B cell (primary cell): ENCODE results near the gene COL4A5. TPM values are rescaled to one million over a fixed set of nuclear protein-coding genes. Genes with fewer than 3 reads are reported as not detected.

Experiments
- ATAC-seq: fragments of 200-7000 bp; cut with Tn5 transposase; one replicate; pipeline ENCODE4 v1.10.0; 2021; ENCODE audit warnings: low read depth, mild to moderate bottlenecking, moderate number of reproducible peaks, moderate library complexity
- CTCF ChIA-PET: fragments of 350-600 bp; sonication (Branson Sonifier 250); formaldehyde crosslinking; loops from one replicate; lab custom pipeline; 2021; ENCODE audit warnings: antibody characterized with exemption, inconsistent platforms; lab: Charles Lee
- POLR2A ChIA-PET: fragments of 350-600 bp; sonication (Branson Sonifier 250); formaldehyde crosslinking; loops from one replicate; lab custom pipeline; 2021; ENCODE audit warnings: antibody characterized with exemption; lab: Charles Lee
- DNase-seq: peaks from one replicate; pipeline ENCODE4 v3.0.0; 2013
- H2AFZ ChIP-seq: 2 replicates; pipeline ENCODE4 v1.6.1; 2012; ENCODE audit warnings: mild to moderate bottlenecking, low read depth, low read length; ENCODE audit not compliant: insufficient read depth, poor library complexity, severe bottlenecking
- H3K27ac ChIP-seq, 2 donors: 1 replicate in 1 of 2; 2 replicates in 1 of 2; pipeline ENCODE4 v1.5.1; 2012 to 2013; ENCODE audit warnings: low read length in 2 of 2, mild to moderate bottlenecking in 2 of 2, moderate library complexity in 1 of 2
- H3K27me3 ChIP-seq, 4 experiments: fragments of 200-600 bp in 1 of 4; sonication (generic) in 1 of 4; replicated peaks in 1 of 4; 1 replicate in 2 of 4; 2 replicates in 2 of 4; pipeline versions ENCODE4 v1.6.1 to v1.7.0; 2013 to 2016; ENCODE audit warnings: low read length in 3 of 4, mild to moderate bottlenecking in 2 of 4, mixed read lengths in 1 of 4, moderate library complexity in 1 of 4; ENCODE audit not compliant: insufficient read depth in 4 of 4, control insufficient read depth in 3 of 4; ENCODE audit errors: control extremely low read depth in 1 of 4
- H3K36me3 ChIP-seq, 2 experiments: replicated peaks in 1 of 2; 1 replicate in 1 of 2; 2 replicates in 1 of 2; pipeline versions ENCODE4 v1.6.1 to v1.7.1; 2013; ENCODE audit warnings: low read length in 1 of 2; ENCODE audit not compliant: insufficient read depth in 2 of 2, control insufficient read depth in 1 of 2; ENCODE audit errors: control extremely low read depth in 1 of 2, extremely low read depth in 1 of 2
- H3K4me1 ChIP-seq, 2 donors: fragments of 200-600 bp in 1 of 2; sonication (generic) in 1 of 2; 1 replicate in 1 of 2; 2 replicates in 1 of 2; pipeline versions ENCODE4 v1.5.1 to v1.6.1; 2013 to 2017; ENCODE audit warnings: low read length in 2 of 2; ENCODE audit not compliant: control insufficient read depth in 2 of 2, insufficient read depth in 2 of 2
- H3K4me2 ChIP-seq: replicated peaks from 2 replicates; pipeline ENCODE3; 2012; ENCODE audit warnings: mild to moderate bottlenecking, low read depth, low read length; ENCODE audit not compliant: poor library complexity, severe bottlenecking
- H3K4me3 ChIP-seq, 5 experiments: fragments of 200-600 bp in 1 of 5; sonication (generic) in 1 of 5; 1 replicate in 3 of 5; 2 replicates in 2 of 5; pipeline versions ENCODE4 v1.5.1 to v1.7.0; 2011 to 2016; ENCODE audit warnings: low read length in 4 of 5, mild to moderate bottlenecking in 4 of 5, low read depth in 2 of 5, control low read depth in 1 of 5, moderate library complexity in 1 of 5; ENCODE audit not compliant: insufficient read depth in 1 of 5; ENCODE audit errors: control extremely low read depth in 1 of 5, extremely low read depth in 1 of 5
- H3K79me2 ChIP-seq: fragments of 200-600 bp; sonication (generic); one replicate; pipeline ENCODE4 v1.6.0; 2016; ENCODE audit warnings: low read length; ENCODE audit not compliant: control insufficient read depth, insufficient read depth
- H3K9ac ChIP-seq: fragments of 200-600 bp; sonication (generic); 2 replicates; pipeline ENCODE4 v1.6.1; 2017; ENCODE audit warnings: mild to moderate bottlenecking, low read length, moderate library complexity
- H3K9me3 ChIP-seq, 3 donors: one replicate each; pipeline versions ENCODE4 v1.6.1 to v1.7.1; 2013; ENCODE audit warnings: low read length in 2 of 3; ENCODE audit not compliant: control insufficient read depth in 2 of 3, insufficient read depth in 1 of 3; ENCODE audit errors: control extremely low read depth in 1 of 3
- H4K20me1 ChIP-seq: 2 replicates; pipeline ENCODE4 v1.6.0; 2012; ENCODE audit warnings: mild to moderate bottlenecking, low read length; ENCODE audit not compliant: insufficient read depth, control insufficient read depth, poor library complexity, severe bottlenecking
- H3K27ac Mint-ChIP-seq: one replicate; pipeline ENCODE4 v1.8.0; 2021; ENCODE audit warnings: mixed read lengths
- H3K27me3 Mint-ChIP-seq: one replicate; pipeline ENCODE4 v1.8.0; 2021; ENCODE audit warnings: mixed read lengths
- H3K4me1 Mint-ChIP-seq: one replicate; pipeline ENCODE4 v1.8.0; 2021; ENCODE audit warnings: mixed read lengths
- H3K4me3 Mint-ChIP-seq: one replicate; pipeline ENCODE4 v1.8.0; 2021; ENCODE audit warnings: mixed read lengths
- H3K9me3 Mint-ChIP-seq: one replicate; pipeline ENCODE4 v1.8.0; 2022; ENCODE audit warnings: mixed read lengths; ENCODE audit not compliant: insufficient read depth
- EZH2 ChIP-seq: IDR thresholded peaks from 2 replicates; pipeline ENCODE4 v1.6.1; 2012; ENCODE audit warnings: borderline replicate concordance, low read depth, mild to moderate bottlenecking, moderate library complexity, low read length; ENCODE audit not compliant: insufficient read depth, poor library complexity, severe bottlenecking
- WGBS: methylation state at CpG from one replicate; pipeline ENCODE4 v1.1.5; 2013; ENCODE audit warnings: missing lambda C conversion rate; ENCODE audit not compliant: insufficient coverage; 5-methylcytosine and 5-hydroxymethylcytosine counted together
- intact Hi-C: fragments of 100-400 bp; cut with micrococcal nuclease; formaldehyde crosslinking; loops from one replicate; pipeline ENCODE4 v1.10.0; 2022
- polyA plus RNA-seq: library from polyadenylated mRNA; depleted of rRNA; stranded (reverse); fragments of >200 nt; gene quantifications from 2 replicates; pipeline ENCODE4 v1.2.3, GENCODE V29; 2012
- total RNA-seq, 2 donors: library from RNA; stranded (reverse); fragments of 120-200 nt in 1 of 2; gene quantifications; 1 replicate in 1 of 2; 2 replicates in 1 of 2; pipeline versions ENCODE4 v1.2.3 to v1.2.4, GENCODE V29; 2013 to 2022
- TF ChIP-seq, protein P1 (sequence below): fragments of 200-600 bp; IDR thresholded peaks from one replicate; pipeline ENCODE4 v1.8.0; 2022; ENCODE audit warnings: antibody characterized with exemption, mild to moderate bottlenecking

Gene COL4A5
- total and polyA plus RNA-seq, 2 donors (not counting 1 experiment from before 2014, with no cell fraction given), result not detected

DNA sequence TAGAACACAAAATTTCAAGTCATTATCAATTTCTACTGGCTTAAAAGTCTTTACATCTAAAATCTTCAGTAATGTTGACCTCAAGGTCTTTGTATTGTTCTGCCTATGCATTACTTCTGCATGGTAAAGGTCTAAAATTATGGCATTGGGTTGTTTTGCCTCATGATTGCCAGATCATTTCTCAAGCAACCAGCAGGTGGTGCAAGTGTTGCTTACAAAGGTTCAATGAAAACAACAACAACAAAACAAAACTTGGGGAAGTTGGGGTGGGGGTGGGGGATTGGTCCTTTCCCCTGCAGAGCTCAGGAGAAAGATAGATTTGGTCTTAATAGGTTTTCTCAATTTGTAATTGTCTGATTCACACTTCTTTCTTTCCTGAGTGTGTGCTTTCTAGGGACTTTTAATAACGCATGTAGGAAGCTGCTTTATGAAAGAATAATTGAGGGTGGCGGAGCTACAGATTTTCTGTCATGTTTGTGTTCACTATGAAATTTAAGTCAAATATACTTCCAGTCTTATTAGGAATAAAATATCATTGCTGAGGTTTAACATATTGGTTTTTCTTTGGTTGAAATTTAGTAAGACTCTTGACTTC is 145.1 kb downstream of the COL4A5 start:
- Mint-ChIP-seq H3K4me1 (no peaks in the 10 kb centered on the region), H3K27ac (no peak overlapping the region)

GRCh38 chrX:108590496-108590895 is 150.9 kb downstream of the COL4A5 start:
- CTCF ChIA-PET, result no interaction called here
- H4K20me1 ChIP-seq, result no peaks in the 10 kb centered on the region
- no peak overlapping the region for H2AFZ ChIP-seq
- Mint-ChIP-seq H3K27ac (no peak overlapping the region), H3K4me3 (no peak overlapping the region), H3K27me3 (no peaks in the 10 kb centered on the region), H3K4me1 (no peaks in the 10 kb centered on the region), H3K9me3 (no peaks in the 10 kb centered on the region)
- no CpG with 5 or more reads among the region's 3 CpGs for WGBS
- intact Hi-C loops, result no loop called here
- no peaks in the 10 kb centered on the region for H3K27me3 ChIP-seq
- H3K4me2 ChIP-seq, result no peak overlapping the region
- no peaks in the 10 kb centered on the region for H3K79me2 ChIP-seq
- H3K27ac ChIP-seq, result no peak overlapping the region
- H3K9me3 ChIP-seq, result no peaks in the 10 kb centered on the region
- no peak for DNase-seq
- no peak overlapping the region for H3K4me3 ChIP-seq
- H3K4me1 ChIP-seq, result no peaks in the 10 kb centered on the region
- no peaks in the 10 kb centered on the region for H3K36me3 ChIP-seq
- no peak for ATAC-seq
- TF ChIP-seq EZH2, result no peak
- TF ChIP-seq, protein P1, sequence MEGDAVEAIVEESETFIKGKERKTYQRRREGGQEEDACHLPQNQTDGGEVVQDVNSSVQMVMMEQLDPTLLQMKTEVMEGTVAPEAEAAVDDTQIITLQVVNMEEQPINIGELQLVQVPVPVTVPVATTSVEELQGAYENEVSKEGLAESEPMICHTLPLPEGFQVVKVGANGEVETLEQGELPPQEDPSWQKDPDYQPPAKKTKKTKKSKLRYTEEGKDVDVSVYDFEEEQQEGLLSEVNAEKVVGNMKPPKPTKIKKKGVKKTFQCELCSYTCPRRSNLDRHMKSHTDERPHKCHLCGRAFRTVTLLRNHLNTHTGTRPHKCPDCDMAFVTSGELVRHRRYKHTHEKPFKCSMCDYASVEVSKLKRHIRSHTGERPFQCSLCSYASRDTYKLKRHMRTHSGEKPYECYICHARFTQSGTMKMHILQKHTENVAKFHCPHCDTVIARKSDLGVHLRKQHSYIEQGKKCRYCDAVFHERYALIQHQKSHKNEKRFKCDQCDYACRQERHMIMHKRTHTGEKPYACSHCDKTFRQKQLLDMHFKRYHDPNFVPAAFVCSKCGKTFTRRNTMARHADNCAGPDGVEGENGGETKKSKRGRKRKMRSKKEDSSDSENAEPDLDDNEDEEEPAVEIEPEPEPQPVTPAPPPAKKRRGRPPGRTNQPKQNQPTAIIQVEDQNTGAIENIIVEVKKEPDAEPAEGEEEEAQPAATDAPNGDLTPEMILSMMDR, result no peak
- POLR2A ChIA-PET, result no interaction called here
- no peak overlapping the region for H3K9ac ChIP-seq

More for the DNA sequence above, 145.1 kb downstream of the COL4A5 start:
- no peak overlapping the region for H3K4me3 ChIP-seq
- H3K36me3 ChIP-seq, result no peaks in the 10 kb centered on the region
- no peaks in the 10 kb centered on the region for H3K79me2 ChIP-seq
- H3K9ac ChIP-seq, result no peak overlapping the region
- no peaks in the 10 kb centered on the region for H3K9me3 ChIP-seq
- CTCF ChIA-PET, result no interaction called here
- no peaks in the 10 kb centered on the region for H3K4me1 ChIP-seq
- intact Hi-C loops, result no loop called here
- WGBS, result no CpG with 5 or more reads among the region's 2 CpGs
- POLR2A ChIA-PET, result no interaction called here
- TF ChIP-seq, protein P1, result no peak
- no peak for TF ChIP-seq EZH2
- no peak overlapping the region for H3K27ac ChIP-seq
- Mint-ChIP-seq H3K27me3 (no peaks in the 10 kb centered on the region), H3K4me3 (no peak overlapping the region), H3K9me3 (no peaks in the 10 kb centered on the region)
- ATAC-seq (no peak), DNase-seq (no peak)
- no peaks in the 10 kb centered on the region for H3K27me3 ChIP-seq
- H3K4me2 ChIP-seq, result no peak overlapping the region
- H2AFZ ChIP-seq, result no peak overlapping the region
- no peaks in the 10 kb centered on the region for H4K20me1 ChIP-seq
